Lung microvascular endothelial cell (primary cell): ENCODE data around the gene MPP3. TPM values are rescaled to one million over a fixed set of nuclear protein-coding genes. Genes with fewer than 3 reads are reported as not detected.

Experiments used
- total RNA-seq: library from RNA; depleted of rRNA; stranded (reverse); fragments of >200 nt; gene quantifications from 2 replicates; pipeline ENCODE4 v1.2.1, GENCODE V29; 2014

MPP3 gene
- total RNA-seq, 1 donor from 2014 or later, result 0.60 TPM

Other genes starting within 250 kb of the MPP3 start
- gene MEOX1, start 171.2 kb downstream of the MPP3 start, total RNA-seq, result not detected in 2 replicates
- not detected in 2 replicates for gene SOST, start 74.4 kb downstream of the MPP3 start, total RNA-seq
- 41.6 and 76.2 TPM in 2 replicates for gene DUSP3, start 54.2 kb downstream of the MPP3 start, total RNA-seq
- gene CFAP97D1, start 52.7 kb downstream of the MPP3 start, total RNA-seq, result not detected in 2 replicates
- gene CD300LG, start 14.0 kb upstream of the MPP3 start, total RNA-seq, result under 0.01 TPM in 1 of 2 replicates, not detected in the other
- gene MPP2, start 74.4 kb upstream of the MPP3 start, total RNA-seq, result under 0.01 TPM in 2 replicates
- not detected in 2 replicates for gene PPY, start 109.3 kb upstream of the MPP3 start, total RNA-seq
- gene PYY, start 120.8 kb upstream of the MPP3 start, total RNA-seq, result not detected in 2 replicates
- 2.0 and 5.0 TPM in 2 replicates for gene NAGS, start 171.5 kb upstream of the MPP3 start, total RNA-seq
- 65.2 and 77.2 TPM in 2 replicates for gene TMEM101, start 181.8 kb upstream of the MPP3 start, total RNA-seq
- 18.7 and 20.9 TPM in 2 replicates for gene LSM12, start 233.5 kb upstream of the MPP3 start, total RNA-seq
- gene G6PC3, start 237.6 kb upstream of the MPP3 start, total RNA-seq, result 24.6 and 25.2 TPM in 2 replicates